22Rv1 (cell line): ENCODE results near the gene SRSF10.

Experiments
- CTCF ChIP-seq: fragments of 450-650 bp; IDR thresholded peaks from 2 replicates; pipeline ENCODE4 v1.5.1; 2017; ENCODE audit warnings: mild to moderate bottlenecking
- ZFX ChIP-seq: fragments of 450-650 bp; IDR thresholded peaks from 2 replicates; pipeline ENCODE4 v1.6.1; 2017; ENCODE audit warnings: antibody characterized with exemption, borderline replicate concordance

GRCh38 chr1:24005163-24005562 is 25.0 kb upstream of the SRSF10 start:
- TF ChIP-seq CTCF: no peak
- TF ChIP-seq ZFX: no peak
